GM12801 (cell line): ENCODE results near the gene BRD4.

Source experiments
- CTCF ChIP-seq: IDR thresholded peaks from one replicate; pipeline ENCODE4 v1.5.1; 2011; ENCODE audit warnings: control low read depth; ENCODE audit not compliant: insufficient read length; ENCODE audit errors: extremely low read depth

BRD4 gene

GRCh38 chr19:15354566-15355296, 22.4 kb upstream of the BRD4 start:
- no peak for TF ChIP-seq CTCF

DNA sequence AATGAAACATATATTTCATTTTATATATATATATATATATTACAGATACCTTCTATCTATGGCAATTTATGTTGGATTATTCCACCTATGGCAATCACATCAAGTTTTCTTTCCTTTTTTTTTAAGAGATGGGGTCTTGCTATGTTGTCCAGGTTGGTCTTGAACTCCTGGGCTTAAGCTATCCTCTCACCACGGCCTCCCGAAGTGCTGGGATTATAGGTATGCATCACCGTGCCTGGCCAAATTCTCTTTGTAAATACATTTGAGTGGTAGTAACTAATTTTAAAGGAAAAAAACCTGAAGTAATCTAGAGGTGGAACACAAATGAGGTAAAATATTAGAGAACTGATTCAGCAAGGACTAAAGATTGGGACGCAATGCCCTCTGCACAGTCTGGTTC, 21.6 kb upstream of the BRD4 start:
- TF ChIP-seq CTCF, result no peak

- no peak for TF ChIP-seq CTCF
Measured at GRCh38 chr19:15340086-15340485, 7.7 kb upstream of the BRD4 start.

DNA sequence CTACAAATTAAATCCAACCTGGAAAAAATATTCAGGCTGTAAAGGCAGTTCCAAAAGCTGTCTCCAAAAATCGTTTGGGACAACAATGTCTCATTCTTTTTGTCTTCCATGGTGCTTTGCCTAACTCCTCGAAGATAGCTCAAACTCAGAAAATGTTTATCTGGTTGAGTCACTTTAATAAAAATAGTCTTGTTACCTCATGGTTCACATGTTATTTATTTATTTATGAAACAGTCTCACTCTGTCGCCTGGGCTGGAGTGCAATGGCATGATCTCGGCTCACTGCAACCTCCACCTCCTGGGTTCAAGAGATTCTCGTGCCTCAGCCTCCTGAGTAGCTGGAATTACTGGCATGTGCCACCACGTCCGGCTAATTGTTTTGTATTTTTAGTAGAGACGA, 4.9 kb upstream of the BRD4 start:
- TF ChIP-seq CTCF, result no peak

DNA sequence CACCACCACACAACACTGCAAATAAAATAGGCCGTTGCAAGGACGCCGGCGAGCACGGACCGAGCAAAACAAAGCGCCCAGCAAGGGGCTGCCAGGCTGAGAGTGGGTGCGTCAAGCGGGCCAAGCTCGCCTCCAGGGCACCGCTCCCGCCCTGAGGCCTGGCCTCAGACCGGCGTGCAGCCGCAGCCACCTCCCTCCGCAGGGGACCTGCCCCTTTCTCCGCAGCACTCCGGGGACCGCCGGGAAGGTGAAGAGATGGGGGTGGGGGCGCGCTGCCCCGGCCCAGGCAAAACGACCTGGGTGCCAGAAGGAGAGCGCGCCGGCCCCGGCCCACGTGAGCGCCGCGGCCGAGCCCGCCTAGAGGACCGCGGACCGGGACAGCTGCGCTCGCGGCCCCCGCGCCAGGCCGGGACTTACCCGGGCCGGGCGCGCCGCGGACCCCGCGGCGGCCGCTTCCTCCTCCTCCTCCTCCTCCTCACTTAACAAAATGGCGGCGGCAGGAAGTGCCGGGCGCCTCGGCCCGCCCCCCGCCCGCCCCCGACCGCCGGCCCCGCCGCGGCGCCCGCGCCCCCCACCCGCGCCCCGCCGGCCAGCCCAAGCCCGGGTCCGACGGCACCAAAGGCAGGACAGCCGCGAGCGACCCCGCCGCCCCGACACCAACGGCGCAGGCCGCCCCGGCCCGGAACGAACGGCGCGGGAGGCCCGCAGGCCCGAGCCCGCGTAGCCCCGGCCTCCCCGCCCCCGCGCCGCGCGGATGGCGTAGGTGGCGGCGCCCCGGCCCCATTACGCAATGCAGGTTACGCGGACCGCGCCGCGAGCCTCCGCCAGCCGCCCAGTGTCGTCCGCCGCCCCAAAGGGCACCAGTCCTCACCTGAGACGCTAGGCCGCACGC, 674 bp downstream of the BRD4 start:
- TF ChIP-seq CTCF, result no peak

- TF ChIP-seq CTCF, result no peak
Measured at GRCh38 chr19:15330801-15331418, 1.4 kb downstream of the BRD4 start.

GRCh38 chr19:15328312-15328711, 4.0 kb downstream of the BRD4 start:
- no peak for TF ChIP-seq CTCF
